ENCODE results near the gene TMEM97.

TMEM97 gene

DNA sequence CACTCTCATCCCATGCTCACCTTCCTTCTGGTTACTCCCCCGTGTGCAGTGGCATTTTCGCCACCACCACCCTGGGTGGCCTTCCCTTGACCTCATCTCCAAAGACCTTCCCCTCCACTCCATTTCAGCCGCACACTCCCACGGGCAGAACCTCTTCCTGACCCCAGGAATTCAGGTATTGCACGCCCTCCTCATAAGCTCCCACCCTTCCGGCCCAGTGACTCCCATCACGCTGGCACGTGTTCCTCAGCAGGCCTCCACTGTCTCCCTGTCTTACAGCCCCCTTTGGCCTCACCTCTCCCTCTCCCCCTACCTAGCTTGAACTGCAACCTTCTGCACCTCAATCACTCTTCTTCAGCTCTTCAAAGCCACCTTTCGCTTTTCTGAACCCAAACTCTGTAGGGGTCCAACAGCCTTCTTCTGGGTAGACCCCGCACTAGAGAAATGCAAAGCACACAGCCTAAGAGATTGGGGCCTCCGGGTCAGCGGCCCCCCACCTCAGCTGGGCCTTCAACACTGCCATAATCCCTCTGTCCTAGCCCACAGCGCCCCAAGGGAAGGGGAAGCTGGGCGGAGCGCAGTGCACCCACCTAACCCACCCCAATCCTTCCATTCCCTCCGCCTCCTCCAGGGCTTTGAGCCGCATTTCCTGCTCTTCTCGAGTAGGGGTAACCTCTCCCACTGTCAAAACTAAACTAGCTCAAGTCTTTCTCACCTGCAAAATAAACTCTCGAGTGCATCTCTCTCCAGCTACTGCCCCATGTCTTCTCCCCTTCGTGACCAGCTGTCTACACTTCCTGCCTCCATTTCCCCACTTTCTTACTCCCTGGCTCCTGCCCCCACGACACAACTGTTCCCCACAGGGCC, 1.7 kb upstream of the TMEM97 start:
- DNase-seq: no peak

DNA sequence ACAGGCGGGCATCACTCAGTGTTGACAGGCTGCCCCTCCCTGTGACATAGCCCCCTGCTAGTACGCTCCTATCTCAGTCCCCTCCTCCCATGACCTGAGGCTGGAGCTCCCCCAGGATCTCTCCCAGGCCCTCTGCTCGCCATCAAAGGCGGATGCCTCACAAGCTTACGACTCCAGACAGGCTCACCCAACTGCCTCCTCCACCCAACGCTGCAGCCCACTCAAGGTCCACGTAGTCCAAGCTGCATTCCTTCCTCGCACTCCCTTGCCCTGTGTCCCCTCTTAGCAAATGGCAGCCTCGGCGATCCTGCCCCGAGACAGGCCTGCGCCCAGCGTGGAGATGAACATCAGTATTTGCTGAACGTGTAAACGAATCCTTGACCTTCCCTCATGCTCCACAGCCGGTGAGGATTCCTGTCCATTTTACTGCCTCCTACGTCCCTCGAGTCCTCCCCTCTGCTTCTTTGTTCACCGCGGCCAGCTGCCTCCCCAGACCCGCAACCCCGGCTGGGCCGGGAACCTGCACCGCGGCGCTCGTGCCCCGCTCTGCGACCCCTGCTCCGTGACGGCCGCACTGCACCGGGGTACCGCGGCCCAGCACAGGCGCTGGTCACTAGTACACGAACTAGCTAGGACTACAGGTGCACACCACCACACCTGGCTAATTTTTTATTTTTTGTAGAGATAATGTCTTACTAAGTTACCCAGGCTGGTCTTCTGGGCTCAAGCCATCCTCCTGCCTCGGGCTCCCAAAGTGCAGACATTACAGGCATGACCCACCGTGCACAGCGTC, 838 bp upstream of the TMEM97 start:
- DNase-seq: no peak

DNA sequence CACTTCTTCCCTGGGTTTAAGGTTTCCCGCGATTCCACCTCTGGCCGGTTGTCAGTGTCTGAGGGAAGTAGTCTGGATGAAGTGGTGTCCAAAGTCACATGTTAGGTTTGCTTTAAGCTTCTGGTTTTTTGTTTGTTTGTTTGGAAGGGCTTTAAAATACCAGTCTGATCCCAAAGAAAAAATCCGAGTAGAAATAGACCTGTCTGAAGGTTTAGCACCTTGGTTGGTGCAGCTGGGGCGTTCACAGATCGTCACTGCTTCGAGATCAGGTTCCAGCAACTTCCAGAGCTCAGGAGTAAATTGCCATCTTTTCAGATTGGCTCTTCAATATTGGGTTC, 567 bp downstream of the TMEM97 start:
- no peak for DNase-seq

DNA sequence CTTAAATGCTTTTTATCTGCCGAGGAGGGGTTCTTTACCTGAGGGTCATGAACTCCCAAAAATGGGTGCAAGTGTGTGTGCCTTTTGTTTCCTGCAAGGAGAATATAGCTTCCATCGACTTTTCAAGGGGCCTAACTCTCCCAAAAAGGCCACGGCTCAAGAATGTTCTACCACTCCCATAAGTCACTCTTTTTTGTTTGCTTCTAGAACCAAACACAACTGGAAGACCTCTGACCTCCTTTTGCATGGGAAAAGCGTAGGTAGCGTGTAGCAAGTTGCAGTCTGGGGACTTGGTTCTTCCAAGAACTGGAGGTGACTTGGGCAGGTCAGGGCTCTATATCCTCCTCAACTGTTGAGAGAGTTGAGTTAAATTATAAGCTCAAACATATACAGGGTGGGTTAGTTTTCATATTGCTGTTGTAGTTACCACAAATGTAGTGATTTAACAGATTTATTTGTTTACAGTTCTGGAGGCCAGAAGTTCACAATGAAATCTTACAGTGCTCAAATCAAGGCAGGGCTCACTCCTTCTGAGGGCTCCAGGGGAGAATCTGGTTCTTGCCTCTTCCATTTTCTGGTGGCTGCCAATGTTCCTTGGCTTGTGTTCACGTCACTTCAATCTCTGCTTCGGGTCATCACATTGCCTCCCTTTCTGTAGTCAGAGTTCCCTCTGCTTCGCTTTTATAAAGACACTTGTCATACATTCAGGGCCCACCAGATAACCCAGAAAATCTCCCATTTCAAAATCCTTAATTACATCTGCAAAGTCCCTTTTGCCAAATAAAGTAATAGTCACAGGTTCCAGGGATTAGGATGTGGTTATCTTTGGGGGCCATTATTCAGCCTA, 1.4 kb downstream of the TMEM97 start:
- no peak for DNase-seq

DNA sequence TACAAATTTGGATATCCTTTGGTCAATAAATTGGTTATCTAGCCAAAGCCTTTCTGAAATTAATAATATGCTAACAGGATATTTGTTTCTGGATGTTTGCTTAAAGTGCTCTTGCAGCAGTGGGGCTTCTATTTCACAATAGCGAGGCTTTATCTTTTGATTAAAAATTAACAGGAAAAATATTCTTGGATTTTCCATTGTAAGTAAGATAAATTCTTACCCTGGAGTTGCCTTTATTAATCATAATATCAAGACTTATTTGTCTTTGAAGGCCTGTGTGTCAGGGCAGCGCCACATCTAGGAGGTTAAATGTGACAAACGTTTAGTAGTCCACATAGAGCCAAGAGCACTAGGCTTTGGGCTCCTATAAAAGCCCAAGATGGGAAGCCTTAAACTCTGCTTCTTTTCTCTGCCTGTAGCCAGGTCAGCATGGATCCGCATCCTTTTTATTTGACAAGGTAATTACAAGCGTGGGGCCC, 5.3 kb downstream of the TMEM97 start:
- DNase-seq: no peak

DNA sequence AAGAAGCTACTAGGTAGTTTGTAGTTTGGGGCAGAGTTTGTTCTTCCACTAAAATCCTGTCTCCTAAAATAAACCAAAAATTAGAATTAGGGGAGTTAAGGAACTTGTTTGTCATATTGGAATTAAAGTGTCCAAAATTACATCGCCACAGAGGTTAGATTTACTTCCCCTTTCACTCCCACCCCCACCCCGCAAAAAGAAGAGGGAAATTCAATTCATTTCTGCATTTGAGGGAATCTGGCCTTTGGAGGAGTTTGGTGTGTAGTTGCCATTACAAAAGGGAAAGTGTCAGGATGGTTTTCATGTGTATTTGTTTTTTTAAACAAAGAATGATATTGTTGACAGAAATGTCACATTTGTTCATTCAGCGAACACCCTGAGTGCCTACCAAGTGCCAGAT, 5.8 kb downstream of the TMEM97 start:
- no peak for DNase-seq

DNA sequence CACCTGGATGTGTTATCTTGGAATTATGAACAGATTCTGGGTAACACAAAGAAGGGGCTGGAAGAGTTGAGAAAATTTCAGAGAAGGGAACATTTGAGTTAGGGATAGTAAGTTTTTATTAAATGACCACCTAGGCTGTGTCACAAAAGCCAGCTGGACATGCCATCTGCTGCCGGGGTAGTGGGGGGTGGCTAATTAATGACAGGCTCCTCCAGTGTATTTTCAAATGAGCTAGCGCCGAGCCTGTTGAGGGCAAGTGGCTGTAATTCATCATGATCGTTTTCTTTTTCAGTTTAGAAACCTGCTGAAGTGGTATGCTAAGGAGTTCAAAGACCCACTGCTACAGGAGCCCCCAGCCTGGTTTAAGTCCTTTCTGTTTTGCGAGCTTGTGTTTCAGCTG, 6.2 kb downstream of the TMEM97 start:
- DNase-seq: no peak

DNA sequence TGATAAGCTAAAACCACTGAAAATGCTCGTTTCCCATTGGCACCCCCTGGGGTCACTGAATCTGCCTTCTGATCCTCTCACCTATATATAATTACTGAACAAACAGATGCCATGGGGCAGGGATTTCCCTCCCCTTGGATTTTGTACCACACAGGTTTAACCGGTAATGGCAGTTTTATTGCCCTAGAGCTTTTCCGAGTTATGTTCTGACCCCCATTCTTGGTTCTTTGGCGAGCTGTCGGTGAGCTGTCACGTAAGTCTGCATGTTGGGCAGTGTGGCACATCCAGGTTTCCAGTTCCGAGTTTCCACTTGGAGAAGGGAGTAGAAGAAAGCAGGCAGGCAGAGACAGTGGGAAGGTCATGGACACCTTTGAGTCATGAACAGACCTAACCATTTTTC, 7.1 kb downstream of the TMEM97 start:
- DNase-seq: no peak

DNA sequence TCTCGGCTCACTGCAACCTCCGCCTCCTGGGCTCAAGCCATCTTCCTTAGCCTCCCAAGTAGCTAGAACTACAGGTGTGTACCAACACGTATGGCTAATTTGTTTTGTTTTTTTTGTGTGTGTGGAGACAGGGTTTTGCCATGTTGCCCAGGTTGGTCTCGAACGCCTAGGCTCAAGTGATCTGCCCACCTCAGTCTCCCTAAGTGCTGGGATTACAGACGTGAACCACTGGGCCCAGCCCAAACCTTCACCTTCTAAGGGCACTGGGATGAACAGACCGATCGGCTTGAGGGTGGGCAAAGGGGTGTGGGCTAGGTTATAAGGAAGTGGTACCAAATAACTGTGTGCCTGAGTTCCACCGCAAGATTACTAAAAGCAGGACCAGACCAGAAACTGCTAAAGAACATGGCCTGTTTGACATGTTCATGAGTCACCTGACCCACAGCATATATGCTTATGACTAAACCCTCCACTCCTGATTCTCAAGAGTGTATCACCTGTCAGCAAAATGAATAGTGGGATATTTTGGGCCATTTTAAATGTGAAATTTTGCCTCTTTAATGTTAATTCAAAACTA, 8.1 kb downstream of the TMEM97 start:
- no peak for DNase-seq

DNA sequence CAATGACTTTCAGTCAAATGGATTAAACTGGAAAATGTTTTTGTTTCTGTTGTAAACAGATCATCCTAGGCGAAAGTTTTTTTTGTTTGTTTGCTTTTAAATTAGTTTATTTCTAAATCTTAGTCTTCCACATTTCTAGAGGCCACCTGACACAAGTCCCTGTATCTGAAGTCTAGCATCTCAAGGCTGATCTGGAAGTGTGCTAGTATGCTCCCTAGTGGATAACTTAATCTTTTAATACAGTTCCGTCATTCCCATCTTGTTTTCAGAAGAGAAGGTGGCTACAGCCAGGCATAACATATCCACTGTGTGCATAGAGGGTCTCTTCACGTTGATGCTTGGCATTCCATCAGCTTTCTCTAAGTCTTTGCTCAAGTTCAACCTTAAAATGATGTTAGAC, 8.7 kb downstream of the TMEM97 start:
- no peak for DNase-seq

DNA sequence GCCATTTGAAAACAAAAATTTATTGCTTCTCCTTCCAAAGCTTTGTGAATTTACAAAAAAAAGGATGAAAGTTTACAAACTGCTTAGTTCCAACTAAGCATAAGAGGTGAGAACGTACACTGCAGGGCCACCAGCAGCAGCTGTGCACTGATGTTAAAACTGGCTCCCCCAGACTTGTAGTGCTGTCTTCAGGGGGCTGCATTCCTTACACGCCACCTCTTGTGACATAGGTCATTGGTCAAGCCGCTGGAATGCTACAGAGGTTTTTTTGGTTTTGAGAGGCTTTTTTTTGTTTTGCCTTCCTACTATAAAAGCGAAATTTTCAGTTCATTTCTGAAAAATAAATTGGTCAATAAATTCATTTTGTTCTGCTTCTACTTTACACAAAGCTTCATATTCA, 9.3 kb downstream of the TMEM97 start:
- no peak for DNase-seq

DNA sequence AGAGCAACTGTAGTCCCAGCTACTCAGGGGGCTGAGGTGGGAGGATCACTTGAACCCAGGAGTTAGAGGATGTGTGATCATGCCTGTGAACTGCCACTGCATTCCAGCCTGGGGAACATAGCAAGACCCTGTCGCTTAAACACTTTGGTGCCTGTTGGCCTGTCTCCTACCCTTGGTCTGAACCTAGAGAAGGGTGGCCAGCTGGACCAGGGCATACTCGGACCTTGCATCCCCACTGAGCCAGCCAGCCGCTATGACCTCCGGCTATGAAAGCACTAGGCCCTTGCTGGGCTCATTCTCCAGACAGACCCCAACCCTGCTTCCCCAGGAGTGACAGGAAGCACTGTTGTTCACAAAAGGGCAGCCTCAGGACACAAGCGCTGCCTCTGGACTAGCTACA, 11.7 kb downstream of the TMEM97 start:
- no peak for DNase-seq

DNA sequence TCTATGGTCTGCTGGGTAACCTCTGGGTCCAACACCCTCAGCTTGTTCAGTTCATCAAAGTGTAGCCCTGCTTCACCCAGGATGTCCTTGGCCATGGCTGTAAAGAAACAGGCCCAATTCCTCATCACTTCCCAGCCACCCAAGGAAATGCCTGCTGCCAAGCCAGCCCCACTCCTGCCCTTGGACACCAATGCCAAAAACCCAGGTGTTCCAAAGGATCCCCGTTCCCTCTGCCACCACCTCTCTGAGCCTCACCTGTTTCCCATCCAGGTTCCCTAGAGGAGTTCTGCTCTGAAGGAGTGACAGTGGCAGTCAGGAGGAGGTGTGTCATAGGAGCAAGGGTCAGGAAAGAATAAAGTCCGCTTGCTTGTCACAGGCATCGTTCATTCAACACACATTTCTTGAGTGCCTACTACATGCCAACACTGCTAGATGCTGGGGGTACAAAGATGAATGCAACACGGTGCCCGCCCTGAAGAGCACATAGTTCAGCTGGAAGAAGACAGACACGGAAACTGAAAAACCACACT, 13.0 kb downstream of the TMEM97 start:
- no peak for DNase-seq

DNA sequence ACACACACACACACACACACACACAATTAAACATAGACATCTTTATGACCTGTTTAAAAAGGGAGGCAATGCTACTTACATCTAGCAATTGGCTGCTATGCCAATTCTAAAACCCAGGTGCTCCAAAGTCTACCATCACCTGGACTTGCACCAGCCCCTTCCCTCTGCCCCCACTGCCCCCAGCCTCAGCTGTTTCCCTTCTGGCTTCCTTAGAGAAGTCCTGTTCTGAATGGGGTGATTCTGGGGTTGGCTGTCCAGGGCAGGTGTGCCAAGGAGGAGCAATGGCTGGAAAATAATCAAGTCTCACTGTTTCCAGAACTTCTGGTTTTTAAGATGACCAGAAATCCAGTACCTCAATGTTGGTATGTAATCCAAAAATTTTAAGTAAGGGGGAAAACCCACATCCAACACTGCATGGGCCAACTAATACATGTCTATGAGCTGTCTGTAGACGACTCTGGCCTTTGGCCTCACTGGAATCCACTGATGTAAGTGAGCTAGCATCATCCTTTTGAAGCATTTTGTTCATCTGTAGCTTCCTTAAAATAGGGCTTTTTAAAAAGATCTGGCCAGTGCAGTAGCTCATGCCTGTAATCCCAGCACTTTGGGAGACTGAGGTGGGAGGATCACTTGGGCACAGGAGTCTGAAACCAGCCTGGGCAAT, 14.2 kb downstream of the TMEM97 start:
- no peak for DNase-seq

DNA sequence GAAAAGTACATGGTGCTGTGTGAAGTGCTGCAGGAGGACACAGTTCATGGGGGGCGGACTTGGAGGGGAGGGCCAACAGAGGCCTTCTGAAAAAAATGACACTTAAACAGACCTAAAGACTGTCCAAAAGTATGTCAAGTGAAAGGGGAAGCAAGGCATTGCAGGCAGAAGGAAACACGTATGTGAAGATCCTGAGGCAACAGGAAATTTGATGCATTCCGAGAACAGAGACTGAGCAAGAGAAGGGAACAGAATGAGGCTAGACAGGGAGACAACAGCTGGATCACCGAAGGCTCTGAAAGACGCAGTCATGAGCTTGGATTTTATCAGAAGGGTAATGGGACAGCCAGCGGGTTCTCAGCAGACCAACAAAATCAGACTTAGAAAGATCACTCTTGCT, 15.2 kb downstream of the TMEM97 start:
- DNase-seq: no peak

DNA sequence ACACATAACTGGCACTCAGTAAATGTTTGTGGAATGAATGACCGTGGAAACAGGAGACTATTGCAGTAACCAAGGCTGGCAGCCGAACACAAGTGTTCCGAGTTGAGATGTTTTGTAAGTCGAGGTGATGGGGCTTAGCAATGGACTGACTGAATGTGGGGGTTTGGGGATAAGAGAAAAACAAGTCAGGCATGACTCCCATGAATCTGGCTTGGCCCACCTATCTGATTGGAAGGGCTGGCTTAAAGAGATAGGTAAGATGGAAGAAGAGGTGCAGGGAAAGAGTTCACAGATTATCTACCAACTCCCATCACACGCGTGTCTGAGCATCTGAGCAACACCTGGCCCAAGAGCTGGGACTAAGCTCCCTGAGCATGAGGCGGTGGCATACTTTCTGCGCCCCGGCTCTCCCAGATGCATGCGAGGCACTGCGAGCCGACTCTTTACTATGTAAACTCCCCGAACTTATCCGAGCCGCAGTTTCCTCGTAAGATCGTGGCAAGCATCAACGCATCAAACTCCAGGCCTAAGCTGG, 15.7 kb downstream of the TMEM97 start:
- no peak for DNase-seq

DNA sequence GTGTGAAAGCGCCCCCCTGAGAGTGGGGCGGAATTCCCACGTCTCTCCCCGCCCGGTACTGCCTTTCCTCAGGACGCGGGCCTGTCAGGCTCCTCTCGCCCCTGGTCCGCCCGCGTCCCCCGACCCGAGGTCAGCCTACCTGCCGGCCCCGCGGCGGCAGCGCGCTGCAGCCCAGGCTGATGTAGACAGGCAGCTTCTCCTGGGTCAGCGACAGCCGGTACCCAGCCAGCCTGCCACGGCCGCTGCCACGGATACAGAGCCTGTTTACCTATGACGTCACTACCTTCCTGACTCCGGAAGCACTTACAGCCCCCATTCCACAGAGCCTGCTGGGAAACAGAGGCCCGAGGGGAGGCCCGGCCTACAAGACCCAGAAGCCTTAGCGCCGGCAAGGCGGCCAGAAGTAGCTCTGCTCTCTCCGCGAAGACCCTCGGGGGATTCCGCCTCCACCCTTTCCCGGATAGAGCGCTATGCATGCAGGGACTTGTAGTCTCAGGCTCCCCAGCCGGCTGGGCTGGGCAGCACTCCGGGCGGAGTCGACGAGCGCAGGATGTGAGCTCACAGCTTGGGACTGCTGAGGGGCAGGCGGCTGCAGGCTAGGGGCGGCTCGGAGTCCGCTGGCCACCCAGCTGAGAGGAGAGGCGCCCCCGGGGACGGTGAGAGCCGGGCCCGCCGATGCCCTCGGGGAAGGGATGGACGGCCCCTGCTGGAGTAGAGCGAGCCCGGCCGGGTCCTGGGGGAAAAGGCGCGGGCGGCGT, 16.4 kb downstream of the TMEM97 start, which contains the start of the genes IFT20 and TNFAIP1:
Gene IFT20 (minus strand): TSS at position 272 of the 758 bp plus-strand sequence. CDS start 3,487 bp downstream, outside the sequence.
Gene TNFAIP1 (plus strand): TSS at position 561 of the 758 bp plus-strand sequence. CDS start 3,761 bp downstream, outside the sequence.
- DNase-seq: peak; percentile 73

DNA sequence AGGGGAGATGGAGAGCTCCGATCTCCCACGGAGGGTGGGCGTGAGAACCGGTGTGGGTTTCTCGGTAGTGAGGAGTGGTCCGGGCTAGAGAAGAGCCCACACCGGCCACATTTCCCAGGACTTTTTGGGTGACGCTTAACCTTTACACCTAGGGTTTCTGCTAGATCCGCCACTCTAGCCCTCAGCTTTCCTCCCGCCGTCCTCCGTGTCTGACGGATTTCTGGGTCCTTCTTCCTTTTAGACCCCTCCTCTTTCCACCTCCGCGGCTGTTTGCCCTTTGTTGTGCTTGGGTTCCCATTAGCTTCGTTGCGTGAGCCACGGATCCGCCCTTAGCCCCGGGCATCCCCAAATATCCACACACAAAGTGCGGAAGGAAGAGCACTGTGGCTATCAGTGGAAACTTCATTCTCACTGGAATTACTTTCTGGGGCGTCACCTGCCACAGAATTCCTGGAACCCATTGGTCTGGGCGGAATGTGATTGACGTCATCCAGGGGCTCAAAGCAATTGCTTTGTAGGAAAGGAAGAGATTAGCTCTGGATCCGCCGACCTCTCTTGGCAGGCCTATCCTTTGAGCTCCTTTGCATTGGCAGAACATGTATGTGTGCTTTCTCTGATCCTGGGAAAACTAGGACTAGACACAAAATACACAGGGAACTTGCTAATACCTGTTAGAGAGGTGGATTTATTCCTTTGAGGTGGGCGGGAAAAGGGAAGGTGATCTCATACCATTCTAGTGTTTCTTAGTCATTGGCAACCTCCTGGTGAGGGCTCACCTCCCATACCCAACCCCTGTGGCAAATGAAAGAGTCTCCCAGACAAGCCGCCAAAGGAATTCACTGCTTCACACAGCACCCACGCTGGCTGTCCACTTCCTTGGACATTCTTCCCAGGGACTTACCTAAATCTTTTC, 17.2 kb downstream of the TMEM97 start:
- DNase-seq: no peak

DNA sequence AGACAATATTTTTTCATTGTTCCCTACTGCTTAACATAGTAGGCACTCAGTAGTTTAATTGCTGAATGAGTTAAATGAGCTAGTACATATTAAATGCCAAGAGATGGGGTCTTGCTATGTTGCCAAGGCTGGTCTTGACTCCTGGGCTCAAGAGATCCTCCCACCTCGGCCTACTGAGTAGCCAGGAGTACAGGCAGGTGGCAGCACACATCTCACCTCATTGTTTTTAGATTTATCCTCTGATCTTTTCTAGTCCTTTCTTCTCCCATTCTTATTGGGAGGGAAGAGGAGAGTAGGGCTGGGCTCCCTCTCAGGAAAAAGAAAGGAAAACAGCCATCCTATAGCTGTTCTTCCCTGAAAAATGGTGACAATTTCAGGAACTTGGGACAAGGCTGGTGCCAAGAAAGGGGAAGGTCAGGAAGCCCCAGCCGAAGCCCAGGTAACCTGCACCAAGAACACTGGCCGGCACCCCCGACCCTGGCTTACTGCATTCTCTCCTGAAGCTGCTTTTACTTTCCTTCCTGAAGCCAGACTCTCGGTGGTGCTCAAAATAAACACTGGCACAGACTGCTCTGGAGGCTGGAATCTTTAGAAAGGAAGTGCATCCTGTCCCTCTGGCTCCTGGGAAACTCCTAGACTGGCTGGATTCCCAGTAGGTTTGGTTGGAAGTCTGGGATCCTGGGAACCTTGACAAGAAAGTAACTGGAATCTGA, 19.2 kb downstream of the TMEM97 start:
- DNase-seq: no peak

Data from cortex of kidney (tissue), 1 donor.